ENCODE data around the gene GMDS. TPM values are rescaled to one million over a fixed set of nuclear protein-coding genes. Genes with fewer than 3 reads are reported as not detected.

GMDS gene
- total and polyA plus RNA-seq, 2 of the 4 experiments (the other 2 are of a cell fraction): 7.3 to 21.9 TPM

DNA sequence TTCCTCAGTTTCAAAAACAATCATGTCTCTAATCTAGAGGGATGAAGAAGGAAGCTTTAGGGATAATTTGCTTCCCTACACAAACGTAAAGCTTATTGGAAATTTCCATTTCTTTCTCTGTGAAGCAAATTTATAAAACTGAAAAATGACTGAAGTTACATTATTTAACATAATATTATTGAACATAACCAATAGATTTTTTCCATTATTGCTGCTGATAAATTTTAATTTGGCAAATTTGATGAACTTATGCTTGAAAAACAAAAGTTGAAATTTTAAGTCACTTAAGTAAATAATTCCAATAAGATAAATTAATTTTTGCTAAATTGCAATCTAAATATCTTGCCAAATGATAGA, 140.9 kb downstream of the GMDS start:
- in situ Hi-C loops (cut with MboI; ENCODE audit: low sequenced_read_pairs) (loop anchor here (10.0 to 25.0 kb wide), 3 partner anchors 250 to 533 kb away; no protein-coding TSS in a partner anchor), dilution Hi-C loops (cut with HindIII; ENCODE audit: low sequenced_read_pairs, unreplicated experiment) (no loop called here), intact Hi-C loops (cut with micrococcal nuclease) (loop anchor here (1.0 to 10.0 kb wide), 8 partner anchors 92 to 530 kb away; no protein-coding TSS in a partner anchor)
- Histone ChIP-seq H2BK15ac (ENCODE audit: low read depth, low read length) (no peak overlapping the region), H3K9me1 (ENCODE audit: insufficient read depth, low read length) (no peaks in the 10 kb centered on the region; the same call in 1 of the 2 replicates), H4K8ac (ENCODE audit: low read depth in 2 of 2, low read length in 2 of 2) (no peak overlapping the region), H3K56ac (ENCODE audit: extremely low read depth, insufficient read depth, low read length) (no peak overlapping the region), H2BK5ac (ENCODE audit: low read depth, low read length, poor library complexity, severe bottlenecking) (no peak overlapping the region), H3K27me3 (ENCODE audit: control insufficient read depth, insufficient read depth, low read length) (no peaks in the 10 kb centered on the region), H3K36me3 (ENCODE audit: control insufficient read depth, insufficient read depth, low read length) (0 out of 2 replicates have a peak, but pooled peaks cover under 1% of the 10 kb centered on the region), H4K20me1 (ENCODE audit: insufficient read depth, low read length) (no peaks in the 10 kb centered on the region), H4K5ac (ENCODE audit: low read depth, low read length) (no peak overlapping the region), H3K4me3 (ENCODE audit: insufficient read depth, low read depth, low read length) (no peak overlapping the region), H2AK9ac (replicated peaks; ENCODE audit: low read depth, low read length, poor library complexity) (no peak overlapping the region), H3K27ac (ENCODE audit: insufficient read depth, low read length) (no peak overlapping the region), H3K79me1 (ENCODE audit: low read depth in 1 of 2, low read length in 2 of 2) (no peaks in the 10 kb centered on the region; a peak in 1 of 4 replicates), H2BK20ac (ENCODE audit: low read depth, low read length) (no peak overlapping the region), H2AK5ac (ENCODE audit: low read depth, low read length) (no peak overlapping the region), H3K9me3 (ENCODE audit: control insufficient read depth, insufficient read depth, low read length) (no peaks in the 10 kb centered on the region), H3K4me2 (ENCODE audit: low read depth, low read length) (no peak overlapping the region), H3K9ac (ENCODE audit: low read depth, low read length) (no peak overlapping the region), H3K14ac (replicated peaks; ENCODE audit: low read depth, low read length) (no peak overlapping the region), H3K4ac (ENCODE audit: low read depth, low read length) (no peak overlapping the region), H3K18ac (ENCODE audit: low read depth, low read length) (no peak overlapping the region), H2BK120ac (ENCODE audit: low read depth, low read length) (no peak overlapping the region), H2AFZ (replicated peaks; ENCODE audit: low read length, poor library complexity) (no peak overlapping the region), H4K91ac (ENCODE audit: insufficient read depth, low read depth, low read length) (no peak overlapping the region), H3K4me1 (ENCODE audit: control insufficient read depth, insufficient read depth, low read length) (peaks cover 3% of the 10 kb centered on the region), H3K23ac (ENCODE audit: low read depth, low read length) (no peak overlapping the region)
- TF ChIP-seq RAD21 (IDR thresholded peaks at IDR 0.05; ENCODE audit: low read length) (no peak), FOS (IDR thresholded peaks at IDR 0.05; ENCODE audit: low read depth, low read length) (no peak), CHD1 (IDR thresholded peaks at IDR 0.05; ENCODE audit: low read depth, low read length) (no peak)
- TF ChIP-seq, protein P1, sequence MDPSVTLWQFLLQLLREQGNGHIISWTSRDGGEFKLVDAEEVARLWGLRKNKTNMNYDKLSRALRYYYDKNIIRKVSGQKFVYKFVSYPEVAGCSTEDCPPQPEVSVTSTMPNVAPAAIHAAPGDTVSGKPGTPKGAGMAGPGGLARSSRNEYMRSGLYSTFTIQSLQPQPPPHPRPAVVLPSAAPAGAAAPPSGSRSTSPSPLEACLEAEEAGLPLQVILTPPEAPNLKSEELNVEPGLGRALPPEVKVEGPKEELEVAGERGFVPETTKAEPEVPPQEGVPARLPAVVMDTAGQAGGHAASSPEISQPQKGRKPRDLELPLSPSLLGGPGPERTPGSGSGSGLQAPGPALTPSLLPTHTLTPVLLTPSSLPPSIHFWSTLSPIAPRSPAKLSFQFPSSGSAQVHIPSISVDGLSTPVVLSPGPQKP (IDR thresholded peaks at IDR 0.05; ENCODE audit: borderline replicate concordance, low read depth, low read length): no peak
- WGBS, 2 experiments (ENCODE audit: extremely low coverage in 2 of 2, insufficient read length in 1 of 2): no CpG with 5 or more reads among the region's 1 CpG
- ATAC-seq (ENCODE audit: low read depth): no peak
- no peak for DNase-seq
- ChIA-PET POLR2A (ENCODE audit: unreplicated experiment) (no interaction called here), CTCF (interaction anchor here (0.5 to 1.4 kb wide), 14 partner anchors 28 to 507 kb away, joined by 3 to 9 read pairs (median 4); partner anchors contain the start of gene FOXC1)
- no TSS peak for BruUV-seq (replicated peaks)
